ENCODE data around the gene MAP2K5. TPM values are rescaled to one million over a fixed set of nuclear protein-coding genes. Genes with fewer than 3 reads are reported as not detected.

The MAP2K5 gene
- total and polyA plus RNA-seq, 10 of the 15 experiments (the other 5 are each of a cell fraction or from before 2014, with no cell fraction given) = 1.3 to 19.4 (median 9.6) TPM

DNA sequence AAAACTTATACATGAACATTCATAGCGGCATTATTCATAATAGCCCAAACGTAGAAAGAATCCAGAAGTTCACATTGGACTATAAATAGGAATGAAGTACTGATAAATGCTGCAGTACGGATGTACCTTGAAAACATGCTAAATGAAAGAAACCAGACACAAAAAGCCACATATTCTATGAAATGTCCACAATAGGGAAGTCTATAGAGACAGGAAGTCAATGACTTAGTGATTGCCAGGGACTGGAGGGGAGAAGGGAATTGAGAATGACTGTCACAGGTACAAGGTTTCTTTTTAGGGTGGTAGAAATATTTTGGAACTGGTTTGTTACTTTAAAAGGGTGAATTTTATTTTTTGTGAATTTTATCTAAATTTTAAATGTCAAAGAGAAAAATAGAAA, 211.4 kb downstream of the MAP2K5 start:
- no peaks in the 10 kb centered on the region; a peak in 1 of 4 replicates for H3K36me3 ChIP-seq (ENCODE audit: control insufficient read depth in 2 of 2, insufficient read depth in 2 of 2, low read length in 1 of 2)
- RAD21 ChIA-PET (ENCODE audit: unreplicated experiment) = interaction anchor here (1.0 to 2.8 kb wide), 2 partner anchors 9 kb away, joined by 4 to 8 read pairs; no protein-coding TSS in a partner anchor
- ATAC-seq (no peak), DNase-seq (ENCODE audit: low read depth, low spot score) (no peak), FAIRE-seq (no peak)
- CTCF ChIA-PET = interaction anchor here (0.7 to 1.8 kb wide), 2 partner anchors 9 to 459 kb away, joined by 3 to 5 read pairs; no protein-coding TSS in a partner anchor
- no peak overlapping the region for H3K27ac ChIP-seq (ENCODE audit: control insufficient read depth, insufficient read depth)
- WGBS (ENCODE audit: insufficient coverage, insufficient replicate concordance, low lambda C conversion rate, missing lambda C conversion rate) = 98% methylated on average over 3 of the region's 3 CpGs
- H3K27me3 ChIP-seq (replicated peaks in 1 of 2; ENCODE audit: control insufficient read depth in 2 of 2, insufficient read depth in 2 of 2, low read length in 1 of 2) = no peaks in the 10 kb centered on the region
- SMC1A ChIA-PET (ENCODE audit: uncharacterized antibody, unreplicated experiment) = interaction anchor here (0.6 to 2.0 kb wide), 3 partner anchors 9 to 612 kb away, joined by 4 to 7 read pairs (median 6); no protein-coding TSS in a partner anchor
- no peak overlapping the region for H2AFZ ChIP-seq (ENCODE audit: control insufficient read depth, low read depth, low read length)
- H3K4me2 ChIP-seq (ENCODE audit: control insufficient read depth, insufficient read depth) = no peak overlapping the region
- H3K4me3 ChIP-seq = no peak overlapping the region
- no TSS peak for BruUV-seq (replicated peaks)
- POLR2A ChIA-PET = interaction anchor here (0.7 to 1.1 kb wide), 3 partner anchors 8 to 58 kb away, joined by 3 to 4 read pairs (median 3); no protein-coding TSS in a partner anchor
- H3K9me3 ChIP-seq (replicated peaks; ENCODE audit: control insufficient read depth, insufficient read depth, low read length) = no peaks in the 10 kb centered on the region
- in situ Hi-C loops (cut with MboI) = no loop called here
- no peaks in the 10 kb centered on the region for H4K20me1 ChIP-seq (ENCODE audit: control insufficient read depth, insufficient read depth)
- H3K79me2 ChIP-seq (ENCODE audit: control insufficient read depth, insufficient read depth, low read length) = no peaks in the 10 kb centered on the region
- intact Hi-C loops (cut with micrococcal nuclease; ENCODE audit: unreplicated experiment) = no loop called here
- no peak overlapping the region for H3K9ac ChIP-seq (ENCODE audit: control insufficient read depth, insufficient read depth, low read length)
- peaks cover 6% of the 10 kb centered on the region; the same call in 1 of the 2 replicates for H3K4me1 ChIP-seq (ENCODE audit: control insufficient read depth, insufficient read depth, low read length)
- no peak for TF ChIP-seq CREB1 (IDR thresholded peaks at IDR 0.05; ENCODE audit: low read depth)
- no peak for TF ChIP-seq EP300 (IDR thresholded peaks at IDR 0.05; ENCODE audit: borderline replicate concordance in 1 of 2, control insufficient read depth in 1 of 2, low read depth in 2 of 2, low read length in 2 of 2)
- no peak for TF ChIP-seq SRF (IDR thresholded peaks at IDR 0.05; ENCODE audit: low read depth in 2 of 2, low read length in 2 of 2)
- TF ChIP-seq, protein P1, sequence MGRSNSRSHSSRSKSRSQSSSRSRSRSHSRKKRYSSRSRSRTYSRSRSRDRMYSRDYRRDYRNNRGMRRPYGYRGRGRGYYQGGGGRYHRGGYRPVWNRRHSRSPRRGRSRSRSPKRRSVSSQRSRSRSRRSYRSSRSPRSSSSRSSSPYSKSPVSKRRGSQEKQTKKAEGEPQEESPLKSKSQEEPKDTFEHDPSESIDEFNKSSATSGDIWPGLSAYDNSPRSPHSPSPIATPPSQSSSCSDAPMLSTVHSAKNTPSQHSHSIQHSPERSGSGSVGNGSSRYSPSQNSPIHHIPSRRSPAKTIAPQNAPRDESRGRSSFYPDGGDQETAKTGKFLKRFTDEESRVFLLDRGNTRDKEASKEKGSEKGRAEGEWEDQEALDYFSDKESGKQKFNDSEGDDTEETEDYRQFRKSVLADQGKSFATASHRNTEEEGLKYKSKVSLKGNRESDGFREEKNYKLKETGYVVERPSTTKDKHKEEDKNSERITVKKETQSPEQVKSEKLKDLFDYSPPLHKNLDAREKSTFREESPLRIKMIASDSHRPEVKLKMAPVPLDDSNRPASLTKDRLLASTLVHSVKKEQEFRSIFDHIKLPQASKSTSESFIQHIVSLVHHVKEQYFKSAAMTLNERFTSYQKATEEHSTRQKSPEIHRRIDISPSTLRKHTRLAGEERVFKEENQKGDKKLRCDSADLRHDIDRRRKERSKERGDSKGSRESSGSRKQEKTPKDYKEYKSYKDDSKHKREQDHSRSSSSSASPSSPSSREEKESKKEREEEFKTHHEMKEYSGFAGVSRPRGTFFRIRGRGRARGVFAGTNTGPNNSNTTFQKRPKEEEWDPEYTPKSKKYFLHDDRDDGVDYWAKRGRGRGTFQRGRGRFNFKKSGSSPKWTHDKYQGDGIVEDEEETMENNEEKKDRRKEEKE (IDR thresholded peaks at IDR 0.05) = no peak
- no peak for TF ChIP-seq NR2F1 (conservative IDR thresholded peaks at IDR 0.05)
- no peak for TF ChIP-seq NFYB (IDR thresholded peaks at IDR 0.05; ENCODE audit: insufficient read depth, low read depth, low read length)
- TF ChIP-seq DPF2 (IDR thresholded peaks at IDR 0.05) = no peak
- TF ChIP-seq, protein P2, sequence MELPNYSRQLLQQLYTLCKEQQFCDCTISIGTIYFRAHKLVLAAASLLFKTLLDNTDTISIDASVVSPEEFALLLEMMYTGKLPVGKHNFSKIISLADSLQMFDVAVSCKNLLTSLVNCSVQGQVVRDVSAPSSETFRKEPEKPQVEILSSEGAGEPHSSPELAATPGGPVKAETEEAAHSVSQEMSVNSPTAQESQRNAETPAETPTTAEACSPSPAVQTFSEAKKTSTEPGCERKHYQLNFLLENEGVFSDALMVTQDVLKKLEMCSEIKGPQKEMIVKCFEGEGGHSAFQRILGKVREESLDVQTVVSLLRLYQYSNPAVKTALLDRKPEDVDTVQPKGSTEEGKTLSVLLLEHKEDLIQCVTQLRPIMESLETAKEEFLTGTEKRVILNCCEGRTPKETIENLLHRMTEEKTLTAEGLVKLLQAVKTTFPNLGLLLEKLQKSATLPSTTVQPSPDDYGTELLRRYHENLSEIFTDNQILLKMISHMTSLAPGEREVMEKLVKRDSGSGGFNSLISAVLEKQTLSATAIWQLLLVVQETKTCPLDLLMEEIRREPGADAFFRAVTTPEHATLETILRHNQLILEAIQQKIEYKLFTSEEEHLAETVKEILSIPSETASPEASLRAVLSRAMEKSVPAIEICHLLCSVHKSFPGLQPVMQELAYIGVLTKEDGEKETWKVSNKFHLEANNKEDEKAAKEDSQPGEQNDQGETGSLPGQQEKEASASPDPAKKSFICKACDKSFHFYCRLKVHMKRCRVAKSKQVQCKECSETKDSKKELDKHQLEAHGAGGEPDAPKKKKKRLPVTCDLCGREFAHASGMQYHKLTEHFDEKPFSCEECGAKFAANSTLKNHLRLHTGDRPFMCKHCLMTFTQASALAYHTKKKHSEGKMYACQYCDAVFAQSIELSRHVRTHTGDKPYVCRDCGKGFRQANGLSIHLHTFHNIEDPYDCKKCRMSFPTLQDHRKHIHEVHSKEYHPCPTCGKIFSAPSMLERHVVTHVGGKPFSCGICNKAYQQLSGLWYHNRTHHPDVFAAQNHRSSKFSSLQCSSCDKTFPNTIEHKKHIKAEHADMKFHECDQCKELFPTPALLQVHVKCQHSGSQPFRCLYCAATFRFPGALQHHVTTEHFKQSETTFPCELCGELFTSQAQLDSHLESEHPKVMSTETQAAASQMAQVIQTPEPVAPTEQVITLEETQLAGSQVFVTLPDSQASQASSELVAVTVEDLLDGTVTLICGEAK (IDR thresholded peaks at IDR 0.05; ENCODE audit: borderline replicate concordance) = no peak
- no peak for TF ChIP-seq CHD1 (IDR thresholded peaks at IDR 0.05; ENCODE audit: low read depth, low read length)
- TF ChIP-seq TARDBP (IDR thresholded peaks at IDR 0.05; ENCODE audit: borderline replicate concordance) = no peak
- TF ChIP-seq, protein P3, sequence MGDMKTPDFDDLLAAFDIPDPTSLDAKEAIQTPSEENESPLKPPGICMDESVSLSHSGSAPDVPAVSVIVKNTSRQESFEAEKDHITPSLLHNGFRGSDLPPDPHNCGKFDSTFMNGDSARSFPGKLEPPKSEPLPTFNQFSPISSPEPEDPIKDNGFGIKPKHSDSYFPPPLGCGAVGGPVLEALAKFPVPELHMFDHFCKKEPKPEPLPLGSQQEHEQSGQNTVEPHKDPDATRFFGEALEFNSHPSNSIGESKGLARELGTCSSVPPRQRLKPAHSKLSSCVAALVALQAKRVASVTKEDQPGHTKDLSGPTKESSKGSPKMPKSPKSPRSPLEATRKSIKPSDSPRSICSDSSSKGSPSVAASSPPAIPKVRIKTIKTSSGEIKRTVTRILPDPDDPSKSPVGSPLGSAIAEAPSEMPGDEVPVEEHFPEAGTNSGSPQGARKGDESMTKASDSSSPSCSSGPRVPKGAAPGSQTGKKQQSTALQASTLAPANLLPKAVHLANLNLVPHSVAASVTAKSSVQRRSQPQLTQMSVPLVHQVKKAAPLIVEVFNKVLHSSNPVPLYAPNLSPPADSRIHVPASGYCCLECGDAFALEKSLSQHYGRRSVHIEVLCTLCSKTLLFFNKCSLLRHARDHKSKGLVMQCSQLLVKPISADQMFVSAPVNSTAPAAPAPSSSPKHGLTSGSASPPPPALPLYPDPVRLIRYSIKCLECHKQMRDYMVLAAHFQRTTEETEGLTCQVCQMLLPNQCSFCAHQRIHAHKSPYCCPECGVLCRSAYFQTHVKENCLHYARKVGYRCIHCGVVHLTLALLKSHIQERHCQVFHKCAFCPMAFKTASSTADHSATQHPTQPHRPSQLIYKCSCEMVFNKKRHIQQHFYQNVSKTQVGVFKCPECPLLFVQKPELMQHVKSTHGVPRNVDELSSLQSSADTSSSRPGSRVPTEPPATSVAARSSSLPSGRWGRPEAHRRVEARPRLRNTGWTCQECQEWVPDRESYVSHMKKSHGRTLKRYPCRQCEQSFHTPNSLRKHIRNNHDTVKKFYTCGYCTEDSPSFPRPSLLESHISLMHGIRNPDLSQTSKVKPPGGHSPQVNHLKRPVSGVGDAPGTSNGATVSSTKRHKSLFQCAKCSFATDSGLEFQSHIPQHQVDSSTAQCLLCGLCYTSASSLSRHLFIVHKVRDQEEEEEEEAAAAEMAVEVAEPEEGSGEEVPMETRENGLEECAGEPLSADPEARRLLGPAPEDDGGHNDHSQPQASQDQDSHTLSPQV (IDR thresholded peaks at IDR 0.05) = no peak
- no peak for TF ChIP-seq EED (IDR thresholded peaks at IDR 0.05; ENCODE audit: low read depth)
- no peak for TF ChIP-seq NR2C1 (IDR thresholded peaks at IDR 0.05)

All from GM12878 (cell line).